ENCODE data around the gene ZNF433. TPM values are rescaled to one million over a fixed set of nuclear protein-coding genes. Genes with fewer than 3 reads are reported as not detected.

ZNF433 gene
- total RNA-seq, 2 donors from 2014 or later: 3.9 to 7.9 TPM

GRCh38 chr19:12034198-12034597 is 1.3 kb downstream of the ZNF433 start:
- H3K27ac Mint-ChIP-seq: no peak overlapping the region
- DNase-seq: no peak
- no peak for TF ChIP-seq CTCF (conservative IDR thresholded peaks at IDR 0.05)
- H3K4me1 Mint-ChIP-seq: peaks cover 5% of the 10 kb centered on the region
- WGBS, 2 experiments (ENCODE audit: insufficient coverage in 1 of 2, insufficient read length in 1 of 2): 77% methylated on average over 1 of the region's 2 CpGs; no CpG with 5 or more reads in 1 of the 2 experiments
- Histone ChIP-seq H3K4me3 (ENCODE audit: low read length) (peak overlapping the region; percentile 92), H3K4me1 (ENCODE audit: control insufficient read depth, insufficient read depth, low read length) (no peaks in the 10 kb centered on the region), H3K27me3 (ENCODE audit: control insufficient read depth, insufficient read depth, low read length, poor library complexity, severe bottlenecking) (no peaks in the 10 kb centered on the region), H3K9ac (ENCODE audit: extremely low read depth, low read length, poor library complexity, severe bottlenecking) (no peak overlapping the region), H3K27ac (ENCODE audit: low read depth, low read length) (no peak overlapping the region), H3K9me3 (ENCODE audit: control insufficient read depth, low read length) (peaks cover 33% of the 10 kb centered on the region), H3K36me3 (ENCODE audit: control insufficient read depth, insufficient read depth, low read length) (peaks cover 7% of the 10 kb centered on the region)
- peaks cover 22% of the 10 kb centered on the region for H3K27me3 Mint-ChIP-seq (ENCODE audit: insufficient read depth)
- peaks cover 69% of the 10 kb centered on the region for H3K9me3 Mint-ChIP-seq
- peaks cover 33% of the 10 kb centered on the region for H3K36me3 Mint-ChIP-seq (ENCODE audit: low read depth)
- H3K4me3 Mint-ChIP-seq: peak overlapping the region; percentile 73

- TF ChIP-seq CTCF (conservative IDR thresholded peaks at IDR 0.05): no peak
- no peaks in the 10 kb centered on the region for H3K27me3 Mint-ChIP-seq (ENCODE audit: insufficient read depth)
- peaks cover 82% of the 10 kb centered on the region for H3K36me3 Mint-ChIP-seq (ENCODE audit: low read depth)
- Histone ChIP-seq H3K4me3 (ENCODE audit: low read length) (peak overlapping the region; percentile 57), H3K4me1 (ENCODE audit: control insufficient read depth, insufficient read depth, low read length) (no peaks in the 10 kb centered on the region), H3K27ac (ENCODE audit: low read depth, low read length) (no peak overlapping the region), H3K9ac (ENCODE audit: extremely low read depth, low read length, poor library complexity, severe bottlenecking) (no peak overlapping the region), H3K27me3 (ENCODE audit: control insufficient read depth, insufficient read depth, low read length, poor library complexity, severe bottlenecking) (no peaks in the 10 kb centered on the region), H3K36me3 (ENCODE audit: control insufficient read depth, insufficient read depth, low read length) (peaks cover 59% of the 10 kb centered on the region), H3K9me3 (ENCODE audit: control insufficient read depth, low read length) (peaks cover 99% of the 10 kb centered on the region)
- peaks cover 97% of the 10 kb centered on the region for H3K9me3 Mint-ChIP-seq
- no peaks in the 10 kb centered on the region for H3K4me1 Mint-ChIP-seq
- H3K4me3 Mint-ChIP-seq: no peak overlapping the region
- no peak overlapping the region for H3K27ac Mint-ChIP-seq
- no peak for DNase-seq
- 80% methylated on average over 1 of the region's 2 CpGs; no CpG with 5 or more reads in 1 of the 2 experiments for WGBS, 2 experiments (ENCODE audit: insufficient coverage in 1 of 2, insufficient read length in 1 of 2)
Observed at GRCh38 chr19:12015753-12016116, 19.7 kb downstream of the ZNF433 start.

GRCh38 chr19:12015015-12015752 is 20.3 kb downstream of the ZNF433 start:
- TF ChIP-seq CTCF (conservative IDR thresholded peaks at IDR 0.05): no peak
- 93 to 100% methylated on average over 5 to 9 of the region's 9 CpGs for WGBS, 2 experiments (ENCODE audit: insufficient coverage in 1 of 2, insufficient read length in 1 of 2)
- no peak overlapping the region for H3K27ac ChIP-seq (ENCODE audit: low read depth, low read length)
- peaks cover 98% of the 10 kb centered on the region for H3K9me3 Mint-ChIP-seq
- H3K27me3 ChIP-seq (ENCODE audit: control insufficient read depth, insufficient read depth, low read length, poor library complexity, severe bottlenecking): no peaks in the 10 kb centered on the region
- H3K27ac Mint-ChIP-seq: no peak overlapping the region
- H3K9me3 ChIP-seq (ENCODE audit: control insufficient read depth, low read length): peaks cover 93% of the 10 kb centered on the region
- H3K4me1 Mint-ChIP-seq: no peaks in the 10 kb centered on the region
- H3K9ac ChIP-seq (ENCODE audit: extremely low read depth, low read length, poor library complexity, severe bottlenecking): no peak overlapping the region
- H3K4me3 Mint-ChIP-seq: no peak overlapping the region
- no peaks in the 10 kb centered on the region for H3K4me1 ChIP-seq (ENCODE audit: control insufficient read depth, insufficient read depth, low read length)
- peak overlapping the region; percentile 57 for H3K4me3 ChIP-seq (ENCODE audit: low read length)
- no peak for DNase-seq
- H3K36me3 Mint-ChIP-seq (ENCODE audit: low read depth): peaks cover 85% of the 10 kb centered on the region
- no peaks in the 10 kb centered on the region for H3K27me3 Mint-ChIP-seq (ENCODE audit: insufficient read depth)
- peaks cover 59% of the 10 kb centered on the region for H3K36me3 ChIP-seq (ENCODE audit: control insufficient read depth, insufficient read depth, low read length)
